Rectal smooth muscle tissue (tissue), 1 donor: ENCODE results near the gene C19orf81.
A peak's percentile ranks its signal among the peaks of the same experiment; 100 is the strongest.
"Not testable (repeated sequence)": the region's sequence is repeated elsewhere in the genome, so short reads cannot be mapped to it uniquely, and the experiment has no call there.

Source experiments
- H3K27ac ChIP-seq: one replicate; pipeline ENCODE4 v1.7.0; 2013; ENCODE audit warnings: low read depth, low read length, inconsistent platforms
- H3K27me3 ChIP-seq: one replicate; pipeline ENCODE4 v1.7.0; 2013; ENCODE audit warnings: low read length; ENCODE audit not compliant: control insufficient read depth, insufficient read depth
- H3K36me3 ChIP-seq: one replicate; pipeline ENCODE4 v1.7.0; 2013; ENCODE audit warnings: low read length; ENCODE audit not compliant: control insufficient read depth, insufficient read depth
- H3K4me1 ChIP-seq: one replicate; pipeline ENCODE4 v1.7.0; 2013; ENCODE audit warnings: low read length; ENCODE audit not compliant: control insufficient read depth, insufficient read depth
- H3K4me3 ChIP-seq: one replicate; pipeline ENCODE4 v1.7.0; 2013; ENCODE audit warnings: low read length
- H3K9ac ChIP-seq: one replicate; pipeline ENCODE4 v1.7.0; 2013; ENCODE audit warnings: low read length

Gene C19orf81

GRCh38 chr19:50649433-50650391 is at the start of gene C19orf81:
TSS of gene C19orf81 (plus strand) at chr19:50649445. CDS start at chr19:50649445, 0 bp downstream.
- Histone ChIP-seq H3K4me1 (no peaks in the 10 kb centered on the region), H3K36me3 (no peaks in the 10 kb centered on the region), H3K27me3 (peaks cover 5% of the 10 kb centered on the region), H3K9ac (no peak within 1 kb of the TSS), H3K27ac (no peak within 1 kb of the TSS), H3K4me3 (no peak within 1 kb of the TSS)

GRCh38 chr19:50601407-50602088 is 47.7 kb upstream of the C19orf81 start:
- H3K27me3 ChIP-seq = no peaks in the 10 kb centered on the region
- no peak overlapping the region for H3K9ac ChIP-seq
- H3K27ac ChIP-seq = no peak overlapping the region
- H3K36me3 ChIP-seq = no peaks in the 10 kb centered on the region
- no peaks in the 10 kb centered on the region for H3K4me1 ChIP-seq
- no peak overlapping the region for H3K4me3 ChIP-seq

GRCh38 chr19:50602089-50602422 is 47.2 kb upstream of the C19orf81 start:
- no peaks in the 10 kb centered on the region for H3K4me1 ChIP-seq
- no peak overlapping the region for H3K9ac ChIP-seq
- H3K36me3 ChIP-seq = no peaks in the 10 kb centered on the region
- H3K27ac ChIP-seq = no peak overlapping the region
- no peaks in the 10 kb centered on the region for H3K27me3 ChIP-seq
- H3K4me3 ChIP-seq = no peak overlapping the region

GRCh38 chr19:50602496-50602895 is 46.7 kb upstream of the C19orf81 start:
- no peaks in the 10 kb centered on the region for H3K4me1 ChIP-seq
- H3K27me3 ChIP-seq = no peaks in the 10 kb centered on the region
- no peaks in the 10 kb centered on the region for H3K36me3 ChIP-seq
- no peak overlapping the region for H3K9ac ChIP-seq
- no peak overlapping the region for H3K27ac ChIP-seq
- no peak overlapping the region for H3K4me3 ChIP-seq

- Histone ChIP-seq H3K27me3 (no peaks in the 10 kb centered on the region), H3K9ac (no peak overlapping the region), H3K4me1 (no peaks in the 10 kb centered on the region), H3K27ac (no peak overlapping the region), H3K4me3 (no peak overlapping the region), H3K36me3 (no peaks in the 10 kb centered on the region)
These were observed 46.3 kb upstream of the C19orf81 start for GRCh38 chr19:50602935-50603334.

- not testable (repeated sequence) for H3K4me3 ChIP-seq, H3K27ac ChIP-seq, H3K27me3 ChIP-seq, H3K9ac ChIP-seq, H3K4me1 ChIP-seq, H3K36me3 ChIP-seq
These were observed 44.8 kb upstream of the C19orf81 start for GRCh38 chr19:50604264-50605073.

GRCh38 chr19:50606059-50606836 is 43.0 kb upstream of the C19orf81 start:
- H3K27me3 ChIP-seq, H3K4me3 ChIP-seq, H3K36me3 ChIP-seq, H3K27ac ChIP-seq, H3K4me1 ChIP-seq, H3K9ac ChIP-seq: not testable (repeated sequence)

- no peaks in the 10 kb centered on the region for H3K27me3 ChIP-seq
- no peak overlapping the region for H3K9ac ChIP-seq
- H3K4me3 ChIP-seq = no peak overlapping the region
These were observed 41.9 kb upstream of the C19orf81 start for GRCh38 chr19:50607388-50607787.

GRCh38 chr19:50607874-50608785 is 41.1 kb upstream of the C19orf81 start:
- no peak overlapping the region for H3K27ac ChIP-seq

More at GRCh38 chr19:50607388-50607787, 41.9 kb upstream of the C19orf81 start:
- Histone ChIP-seq H3K36me3 (no peaks in the 10 kb centered on the region), H3K27ac (no peak overlapping the region), H3K4me1 (no peaks in the 10 kb centered on the region)

GRCh38 chr19:50612504-50613404 is 36.5 kb upstream of the C19orf81 start:
- H3K4me1 ChIP-seq, H3K36me3 ChIP-seq, H3K27ac ChIP-seq, H3K9ac ChIP-seq, H3K4me3 ChIP-seq, H3K27me3 ChIP-seq: not testable (repeated sequence)

More at GRCh38 chr19:50607874-50608785, 41.1 kb upstream of the C19orf81 start:
- H3K27me3 ChIP-seq = no peaks in the 10 kb centered on the region
- H3K9ac ChIP-seq = no peak overlapping the region
- H3K36me3 ChIP-seq = no peaks in the 10 kb centered on the region
- no peaks in the 10 kb centered on the region for H3K4me1 ChIP-seq
- peak overlapping the region; percentile 8 for H3K4me3 ChIP-seq
